Activated B cell treated with CpG ODN at 0.5 μM for 24 hours (primary cell): Measurements from ENCODE around the gene G3BP2. TPM values are rescaled to one million over a fixed set of nuclear protein-coding genes. Genes with fewer than 3 reads are reported as not detected.

Source experiments
- ATAC-seq: fragments of 200-7000 bp; cut with Tn5 transposase; one replicate; pipeline ENCODE4 v1.10.0; 2021; ENCODE audit warnings: low read depth, mild to moderate bottlenecking, moderate library complexity
- CTCF ChIA-PET: fragments of 350-600 bp; sonication (Branson Sonifier 250); formaldehyde crosslinking; loops from one replicate; lab custom pipeline; 2021; ENCODE audit warnings: antibody characterized with exemption; lab: Charles Lee
- POLR2A ChIA-PET: fragments of 350-600 bp; sonication (Branson Sonifier 250); formaldehyde crosslinking; loops from one replicate; lab custom pipeline; 2021; ENCODE audit warnings: antibody characterized with exemption; lab: Charles Lee
- DNase-seq: peaks from one replicate; pipeline ENCODE4 v3.0.0; 2022
- H3K27ac Mint-ChIP-seq: one replicate; pipeline ENCODE4 v1.8.0; 2020; ENCODE audit warnings: mixed read lengths
- H3K27me3 Mint-ChIP-seq: one replicate; pipeline ENCODE4 v1.8.0; 2021; ENCODE audit warnings: mixed read lengths
- H3K36me3 Mint-ChIP-seq: one replicate; pipeline ENCODE4 v1.8.0; 2021; ENCODE audit warnings: low read depth, mixed read lengths
- H3K4me1 Mint-ChIP-seq: one replicate; pipeline ENCODE4 v1.8.0; 2021; ENCODE audit warnings: mixed read lengths
- H3K4me3 Mint-ChIP-seq: one replicate; pipeline ENCODE4 v1.8.0; 2020; ENCODE audit warnings: mild to moderate bottlenecking, mixed read lengths
- H3K9me3 Mint-ChIP-seq: one replicate; pipeline ENCODE4 v1.8.0; 2020; ENCODE audit warnings: mixed read lengths
- CTCF ChIP-seq: fragments of 200-600 bp; IDR thresholded peaks from one replicate; pipeline ENCODE4 v1.8.0; 2022; ENCODE audit warnings: antibody characterized with exemption, mild to moderate bottlenecking
- intact Hi-C: fragments of 100-400 bp; cut with micrococcal nuclease; formaldehyde crosslinking; loops from one replicate; pipeline ENCODE4 v1.15.1; 2024
- total RNA-seq: library from RNA; stranded (reverse); gene quantifications from 2 replicates; pipeline ENCODE4 v1.2.3, GENCODE V29; 2022

G3BP2 gene
- total RNA-seq, 1 donor from 2014 or later = 103 TPM

GRCh38 chr4:75634951-75635350, 38.3 kb downstream of the G3BP2 start:
- POLR2A ChIA-PET = no interaction called here
- H3K36me3 Mint-ChIP-seq = peaks cover 3% of the 10 kb centered on the region
- no peak for DNase-seq
- H3K27me3 Mint-ChIP-seq = no peaks in the 10 kb centered on the region
- CTCF ChIA-PET = no interaction called here
- intact Hi-C loops = no loop called here
- H3K9me3 Mint-ChIP-seq = no peaks in the 10 kb centered on the region
- H3K27ac Mint-ChIP-seq = no peak overlapping the region
- no peak overlapping the region for H3K4me3 Mint-ChIP-seq
- TF ChIP-seq CTCF = no peak
- H3K4me1 Mint-ChIP-seq = peaks cover 7% of the 10 kb centered on the region
- ATAC-seq = no peak

- ChIA-PET CTCF (no interaction called here), POLR2A (no interaction called here)
- Mint-ChIP-seq H3K4me1 (peaks cover 8% of the 10 kb centered on the region), H3K9me3 (no peaks in the 10 kb centered on the region), H3K36me3 (no peaks in the 10 kb centered on the region), H3K4me3 (no peak overlapping the region), H3K27me3 (no peaks in the 10 kb centered on the region), H3K27ac (no peak overlapping the region)
- DNase-seq = no peak
- TF ChIP-seq CTCF = no peak
- intact Hi-C loops = no loop called here
- no peak for ATAC-seq
Measured at GRCh38 chr4:75634281-75634680, 38.9 kb downstream of the G3BP2 start.

GRCh38 chr4:75633846-75634245, 39.4 kb downstream of the G3BP2 start:
- DNase-seq (no peak), ATAC-seq (no peak)
- ChIA-PET CTCF (no interaction called here), POLR2A (interaction anchor here (1.2 kb wide), 1 partner anchor 12 kb away, joined by 3 read pairs; no protein-coding TSS in a partner anchor)
- Mint-ChIP-seq H3K36me3 (no peaks in the 10 kb centered on the region), H3K27ac (no peak overlapping the region), H3K9me3 (no peaks in the 10 kb centered on the region), H3K4me1 (peaks cover 8% of the 10 kb centered on the region), H3K27me3 (no peaks in the 10 kb centered on the region), H3K4me3 (no peak overlapping the region)
- no peak for TF ChIP-seq CTCF
- intact Hi-C loops = no loop called here

GRCh38 chr4:75630937-75631329, 42.3 kb downstream of the G3BP2 start:
- CTCF ChIA-PET = no interaction called here
- Mint-ChIP-seq H3K27me3 (no peaks in the 10 kb centered on the region), H3K9me3 (no peaks in the 10 kb centered on the region), H3K27ac (peak overlapping the region; percentile 33), H3K4me3 (peak overlapping the region; percentile 87), H3K36me3 (no peaks in the 10 kb centered on the region), H3K4me1 (peaks cover 8% of the 10 kb centered on the region)
- TF ChIP-seq CTCF = no peak
- POLR2A ChIA-PET = interaction anchor here (0.8 to 1.8 kb wide), 4 partner anchors 43 to 93 kb away, joined by 4 to 8 read pairs (median 6); partner anchors contain the start of gene USO1
- DNase-seq = no peak
- ATAC-seq = no peak
- intact Hi-C loops = loop anchor here (1.0 to 2.0 kb wide), 4 partner anchors 42 to 116 kb away; partner anchors contain the start of genes G3BP2, RCHY1, THAP6 and USO1

- ChIA-PET POLR2A (interaction anchor here (0.6 to 1.8 kb wide), 4 partner anchors 9 to 94 kb away, joined by 3 to 8 read pairs (median 5); partner anchors contain the start of gene USO1), CTCF (no interaction called here)
- DNase-seq (peak; percentile 83), ATAC-seq (peak; percentile 100)
- TF ChIP-seq CTCF = no peak
- Mint-ChIP-seq H3K27ac (peak within 1 kb of the TSS; percentile 50), H3K36me3 (no peaks in the 10 kb centered on the region), H3K4me1 (peaks cover 8% of the 10 kb centered on the region), H3K9me3 (no peaks in the 10 kb centered on the region), H3K4me3 (peak within 1 kb of the TSS; percentile 87), H3K27me3 (no peaks in the 10 kb centered on the region)
- intact Hi-C loops = loop anchor here (1.0 to 2.0 kb wide), 4 partner anchors 43 to 116 kb away; partner anchors contain the start of genes G3BP2, RCHY1, THAP6 and USO1
Measured at GRCh38 chr4:75630174-75630936, 42.9 kb downstream of the G3BP2 start, which contains the start of gene CDKL2. Gene CDKL2, minus strand, starts transcription at chr4:75630528. Its CDS starts 4,540 bp downstream, at chr4:75625988.
